Measurements from ENCODE around the gene MED22.

GRCh38 chr9:133290751-133291302 is 57.1 kb downstream of the MED22 start:
- no peak for TF ChIP-seq CREB1 (IDR thresholded peaks at IDR 0.05)
- TF ChIP-seq RAD21 (IDR thresholded peaks at IDR 0.05 in 1 of 2, conservative IDR thresholded peaks at IDR 0.05 in 1 of 2; ENCODE audit: low read depth in 2 of 2, low read length in 2 of 2), result no peak
- TF ChIP-seq CTCF (IDR thresholded peaks at IDR 0.05; ENCODE audit: control extremely low read depth in 1 of 3, insufficient read depth in 1 of 3, low read depth in 1 of 3, low read length in 3 of 3), result no peak
- no peak for TF ChIP-seq YY1 (IDR thresholded peaks at IDR 0.05; ENCODE audit: low read depth, low read length)
- no peak for TF ChIP-seq KDM1A (IDR thresholded peaks at IDR 0.05; ENCODE audit: borderline replicate concordance, low read length)
- TF ChIP-seq POLR2AphosphoS5 (IDR thresholded peaks at IDR 0.05; ENCODE audit: low read depth, low read length), result no peak
- TF ChIP-seq EZH2 (IDR thresholded peaks at IDR 0.05; ENCODE audit: low read depth, low read length, severe bottlenecking), result no peak
- TF ChIP-seq EGR1 (IDR thresholded peaks at IDR 0.05; ENCODE audit: borderline replicate concordance, low read depth, low read length), result no peak

All from H1 (cell line).